ENCODE data around the gene HEMGN.
A peak's percentile ranks its signal among the peaks of the same experiment; 100 is the strongest.
"Not testable (repeated sequence)": the region's sequence is repeated elsewhere in the genome, so short reads cannot be mapped to it uniquely, and the experiment has no call there.

Gene HEMGN

DNA sequence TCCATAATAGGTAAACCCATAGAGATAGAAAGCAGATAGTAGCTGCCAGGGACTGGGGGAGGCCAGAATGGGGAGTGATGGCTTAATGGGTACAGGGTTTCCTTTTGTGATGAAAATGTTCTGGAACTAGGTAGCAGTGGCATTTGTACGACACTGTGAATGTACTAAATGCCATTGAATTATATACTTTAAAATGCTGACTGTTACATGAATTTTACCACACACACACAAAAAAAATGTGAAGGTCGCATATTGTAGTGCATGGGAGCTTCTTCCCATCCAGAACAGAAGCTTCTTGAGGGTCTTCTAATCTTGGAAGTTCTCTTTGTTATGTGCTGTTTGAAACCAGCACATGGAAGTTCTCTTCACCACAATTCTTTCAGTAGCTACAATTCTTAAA lies 25.3 kb upstream of the HEMGN start:
- no peak for DNase-seq

DNA sequence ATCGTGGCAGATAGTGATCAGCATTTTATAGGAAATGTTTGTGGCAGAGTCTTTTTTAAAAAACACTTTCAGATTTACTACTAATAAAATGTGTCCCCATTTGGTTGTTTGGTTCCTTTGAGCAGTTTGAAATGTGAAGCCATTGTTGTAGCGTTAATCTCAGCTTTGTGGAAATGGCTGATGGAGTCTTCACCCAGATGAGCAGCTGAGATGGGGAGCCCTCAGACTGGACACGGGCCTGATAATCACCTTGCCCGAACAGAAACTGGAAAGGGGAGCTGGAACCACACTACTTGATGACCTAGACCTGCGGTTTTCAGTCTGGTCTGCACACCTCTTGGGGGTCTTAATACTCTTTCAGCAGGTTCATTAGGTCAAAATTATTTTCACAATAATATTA lies 24.6 kb upstream of the HEMGN start:
- no peak for DNase-seq

DNA sequence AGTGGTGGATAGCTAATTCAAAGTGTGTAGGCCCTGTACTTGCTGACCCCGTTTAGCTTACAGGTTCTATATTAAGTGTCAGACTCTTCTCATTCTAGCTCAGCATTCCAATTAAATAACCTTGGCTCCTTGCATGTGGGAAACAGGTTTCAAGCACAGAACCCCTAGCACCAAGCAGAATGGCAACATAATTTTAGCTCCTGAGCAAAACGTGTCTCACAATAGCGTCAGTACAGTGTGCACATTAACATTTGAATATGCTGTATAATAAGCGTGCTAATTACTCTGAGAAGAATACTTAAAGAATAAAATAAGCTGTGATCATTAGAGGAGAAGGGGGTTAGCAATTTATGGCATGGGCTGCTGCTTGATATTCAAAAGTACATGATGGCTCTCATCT lies 24.2 kb upstream of the HEMGN start:
- DNase-seq: no peak

DNA sequence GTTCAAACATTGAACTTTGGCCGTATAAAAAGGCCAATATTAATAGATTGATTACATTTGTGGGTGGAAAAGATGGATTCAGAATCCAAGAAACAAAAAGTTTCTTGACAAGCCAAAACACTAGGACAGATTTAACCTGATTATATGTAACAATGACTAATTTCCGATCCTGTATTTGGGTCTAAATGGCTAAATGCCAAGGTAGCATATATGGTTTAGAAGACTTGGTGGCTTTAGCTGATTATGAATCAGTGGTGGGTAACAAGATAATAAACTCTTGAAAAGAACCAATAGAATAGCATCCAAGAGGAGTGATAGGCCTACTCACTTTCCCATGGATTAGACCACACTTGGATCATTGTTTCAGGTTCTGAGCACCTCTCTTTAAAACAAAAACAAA lies 23.4 kb upstream of the HEMGN start:
- DNase-seq: no peak

DNA sequence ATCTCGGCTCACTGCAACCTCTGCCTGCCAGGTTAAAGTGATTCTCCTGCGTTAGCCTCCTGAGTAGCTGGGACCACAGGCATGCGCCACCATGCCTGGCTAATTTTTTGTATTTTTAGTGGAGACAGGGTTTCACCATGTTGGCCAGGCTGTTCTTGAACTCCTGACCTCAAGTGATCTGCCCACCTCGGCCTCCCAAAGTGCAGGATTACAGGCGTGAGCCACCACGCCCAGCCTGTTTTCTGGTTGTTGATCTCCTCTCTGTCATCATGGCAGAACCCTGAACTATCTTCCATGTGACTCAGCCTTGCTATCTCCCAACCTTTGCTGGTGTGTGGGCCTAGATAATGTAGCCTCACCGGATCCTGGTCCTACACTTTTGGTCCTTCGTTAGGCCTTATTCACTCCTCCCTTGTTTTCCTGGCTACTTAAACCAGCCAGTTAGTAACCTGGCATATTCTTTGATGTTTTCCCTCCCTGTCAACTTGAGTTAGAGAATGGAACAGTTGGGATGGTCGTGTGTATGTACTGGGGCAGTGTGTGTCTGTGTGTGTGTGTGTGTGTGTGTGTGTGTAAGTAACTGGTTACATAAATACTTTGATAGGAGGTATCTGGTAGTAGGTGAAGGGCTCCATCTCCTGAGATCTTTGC lies 22.8 kb upstream of the HEMGN start:
- not testable (repeated sequence) for DNase-seq

DNA sequence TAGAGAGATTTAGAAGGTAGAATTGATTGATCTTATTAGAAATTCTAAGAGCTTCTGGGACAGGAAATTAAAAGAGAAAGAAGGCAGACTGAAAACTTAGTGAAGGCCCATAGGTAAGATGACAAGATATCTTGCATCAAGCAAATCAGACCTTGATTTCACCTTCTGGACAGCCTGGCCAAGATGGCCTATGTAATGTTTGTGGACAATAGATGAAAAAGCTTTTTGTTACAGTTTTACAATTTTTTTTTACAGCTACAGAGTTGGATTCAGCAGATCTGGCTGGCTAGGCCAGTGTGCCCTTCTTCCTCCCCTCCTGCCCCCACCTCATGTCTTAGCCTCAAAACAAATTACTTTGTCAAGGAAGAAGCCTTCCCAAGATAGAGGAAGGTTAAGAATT lies 21.6 kb upstream of the HEMGN start:
- no peak for DNase-seq

DNA sequence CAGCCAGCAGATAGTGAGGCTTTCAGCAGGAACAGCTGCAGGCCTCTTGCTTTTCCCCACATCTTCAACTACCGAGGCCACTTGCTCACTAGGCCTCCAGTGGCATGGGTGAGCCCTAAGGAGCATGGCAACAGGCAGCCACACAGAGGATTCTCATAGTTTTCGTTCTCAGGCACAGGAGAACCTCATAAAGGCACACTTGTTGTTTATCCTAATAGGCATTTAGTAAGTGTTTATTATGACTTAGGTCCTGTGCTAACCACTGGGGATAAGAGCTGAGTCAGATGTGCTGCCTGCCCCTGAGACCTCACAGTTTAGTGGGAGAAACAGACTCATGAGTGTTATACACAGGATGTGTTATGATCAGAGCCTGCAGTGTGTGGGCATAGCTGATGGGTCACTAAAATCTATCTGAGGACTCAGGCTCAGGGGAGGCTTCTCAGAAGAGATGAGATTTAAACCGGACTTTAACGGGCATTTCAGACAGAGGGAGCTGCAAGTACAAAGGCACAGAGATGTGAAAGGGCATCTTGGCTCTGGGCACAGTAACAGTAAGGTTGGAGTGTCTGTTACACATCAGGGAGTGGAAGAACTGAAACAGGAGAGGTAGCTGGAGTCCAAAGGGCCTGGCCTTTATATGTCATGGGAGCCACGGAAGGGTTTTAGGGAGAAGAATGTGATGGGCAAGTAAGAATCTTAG lies 21.0 kb upstream of the HEMGN start:
- DNase-seq: no peak

DNA sequence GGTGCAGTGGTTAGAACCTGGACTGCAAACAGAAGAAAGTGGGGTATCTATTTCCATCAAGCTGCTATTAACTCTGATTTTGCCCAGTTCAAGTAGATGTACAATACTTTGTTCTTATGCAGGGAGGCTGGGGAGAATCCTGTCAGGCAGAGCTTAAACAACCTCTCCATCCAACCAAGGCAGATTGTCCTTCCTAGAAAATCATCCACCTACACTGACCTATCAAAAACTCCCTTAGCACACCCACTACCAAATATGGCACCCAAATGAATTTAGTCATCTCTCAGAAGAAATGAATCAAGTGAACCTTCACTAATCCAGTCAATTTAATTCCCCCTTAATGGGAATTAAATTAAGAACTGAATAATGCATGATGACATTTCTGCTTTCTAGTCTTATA lies 18.4 kb upstream of the HEMGN start:
- no peak for DNase-seq

DNA sequence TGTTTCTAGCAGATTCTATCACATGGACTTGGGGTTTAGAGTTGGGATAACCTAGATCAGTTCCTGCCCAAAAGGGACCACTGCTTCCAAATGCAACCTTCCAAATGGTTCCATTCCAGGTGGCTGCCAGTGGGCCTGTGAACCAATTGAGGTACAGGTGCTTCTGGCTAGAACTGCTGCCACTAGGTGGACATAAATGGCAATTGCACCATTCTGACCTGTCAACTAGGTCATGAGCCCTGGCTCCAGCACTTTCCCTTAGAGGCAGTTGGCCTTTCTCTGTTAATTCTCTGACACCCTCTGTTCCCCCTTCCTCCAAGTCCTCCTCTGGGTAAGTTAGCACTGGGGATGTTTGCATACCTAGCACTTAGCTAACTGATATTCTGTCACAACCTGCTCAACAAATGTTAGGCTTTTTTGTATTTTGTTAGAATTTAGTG lies 16.6 kb upstream of the HEMGN start:
- peak; percentile 77 for DNase-seq

DNA sequence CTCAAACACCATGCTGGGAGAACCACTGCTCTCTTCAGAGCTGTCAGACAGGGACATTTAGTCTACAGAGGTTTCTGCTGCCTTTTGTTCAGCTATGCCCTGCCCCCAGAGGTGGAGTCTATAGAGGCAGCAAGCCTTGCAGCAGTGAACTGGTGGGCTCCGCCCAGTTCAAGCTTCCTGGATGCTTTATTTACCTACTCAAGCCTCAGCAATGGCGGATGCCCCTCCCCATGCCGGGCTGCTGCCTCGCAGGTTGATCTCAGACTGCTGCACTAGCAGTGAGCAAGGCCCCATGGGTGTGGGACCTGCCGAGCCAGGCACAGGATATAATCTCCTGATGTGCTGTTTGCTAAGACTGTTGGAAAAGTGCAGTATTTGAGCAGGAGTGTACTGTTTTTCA lies 12.9 kb upstream of the HEMGN start:
- DNase-seq: peak; percentile 37

DNA sequence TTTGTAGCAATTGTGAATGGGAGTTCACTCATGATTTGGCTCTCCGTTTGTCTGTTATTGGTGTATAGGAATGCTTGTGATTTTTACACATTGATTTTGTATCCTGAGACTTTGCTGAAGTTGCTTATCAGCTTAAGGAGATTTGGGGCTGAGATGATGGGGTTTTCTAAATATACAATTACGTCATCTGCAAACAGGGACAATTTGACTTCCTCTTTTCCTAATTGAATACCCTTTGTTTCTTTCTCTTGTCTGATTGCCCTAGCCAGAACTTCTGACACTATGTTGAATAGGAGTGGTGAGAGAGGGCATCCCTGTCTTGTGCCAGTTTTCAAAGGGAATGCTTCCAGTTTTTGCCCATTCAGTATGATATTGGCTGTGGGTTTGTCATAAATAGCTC lies 9.1 kb upstream of the HEMGN start:
- DNase-seq: not testable (repeated sequence)

DNA sequence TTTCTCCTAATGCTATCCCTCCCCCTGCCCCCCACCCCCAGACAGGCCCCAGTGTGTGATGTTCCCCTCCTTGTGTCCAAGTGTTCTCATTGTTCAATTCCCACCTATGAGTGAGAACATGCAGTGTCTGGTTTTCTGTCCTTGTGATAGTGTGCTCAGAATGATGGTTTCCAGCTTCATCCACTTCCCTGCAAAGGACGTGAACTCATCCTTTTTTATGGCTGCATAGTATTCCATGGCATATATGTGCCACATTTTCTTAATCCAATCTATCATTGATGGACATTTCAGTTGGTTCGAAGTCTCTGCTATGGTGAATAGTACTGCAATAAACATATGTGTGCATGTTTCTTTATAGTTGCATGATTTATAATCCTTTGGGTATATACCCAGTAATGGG lies 7.5 kb upstream of the HEMGN start:
- DNase-seq: not testable (repeated sequence)

DNA sequence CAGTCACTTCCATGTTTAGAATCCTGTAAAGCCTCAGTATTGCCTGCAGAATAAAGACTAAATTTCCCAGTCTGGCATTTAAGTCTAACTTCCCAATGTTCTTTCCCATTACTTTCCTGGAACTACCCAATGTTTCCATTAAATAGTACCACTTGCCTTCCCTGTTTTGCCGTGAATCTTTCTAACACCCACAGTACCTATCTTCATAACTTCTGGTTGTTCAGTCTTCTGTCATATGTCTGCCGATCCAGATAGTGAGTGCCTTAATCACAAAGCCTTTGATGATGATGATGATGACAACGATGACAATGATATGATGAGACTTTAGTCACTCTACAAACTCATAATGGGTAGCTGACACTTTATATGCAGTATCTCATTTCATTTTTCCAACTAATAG lies 6.6 kb upstream of the HEMGN start:
- no peak for DNase-seq

DNA sequence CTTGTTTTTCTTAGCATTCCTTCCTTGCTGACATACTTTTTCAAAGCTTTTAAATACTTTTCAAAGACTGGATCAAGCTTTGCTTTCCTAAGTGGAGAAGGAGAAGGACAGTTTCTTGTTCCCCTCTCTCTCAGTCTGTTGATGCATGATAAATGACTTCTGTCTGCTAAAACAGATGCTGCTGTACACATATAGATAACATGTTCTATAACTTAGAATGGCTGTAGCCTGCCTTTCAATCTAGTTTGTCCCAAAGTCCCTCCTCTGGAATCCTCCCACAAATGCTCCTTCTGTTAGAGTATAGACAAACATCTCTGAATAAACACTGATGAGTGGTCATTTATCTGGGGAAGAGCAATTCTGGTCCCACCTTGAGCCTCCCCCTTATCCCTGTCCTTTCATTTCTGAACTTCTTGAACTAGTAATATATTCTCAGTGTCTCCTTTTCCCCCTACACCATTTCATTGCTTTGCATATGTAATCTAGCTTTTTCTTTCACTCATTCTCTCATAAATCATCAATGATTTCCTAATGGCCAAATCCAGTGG lies 5.4 kb upstream of the HEMGN start:
- DNase-seq: no peak

DNA sequence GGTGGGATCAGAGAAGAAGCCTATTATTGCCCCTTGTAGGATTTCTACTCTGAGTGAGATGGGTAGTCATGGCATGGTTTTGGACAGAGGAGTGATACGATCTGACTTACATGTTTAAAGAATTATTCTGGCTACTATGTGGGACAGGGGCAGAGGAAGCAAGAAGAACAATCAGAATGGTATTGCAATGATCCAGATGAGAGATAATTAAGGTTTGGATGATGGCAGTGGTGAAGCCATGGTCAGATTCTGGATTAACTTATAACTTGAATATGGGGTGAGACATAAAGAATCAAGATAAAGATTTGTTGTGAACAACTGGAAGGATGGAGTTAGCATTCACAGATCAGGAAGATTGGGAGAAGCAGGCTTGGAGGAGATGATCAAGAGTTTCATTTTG lies 3.4 kb upstream of the HEMGN start:
- DNase-seq: no peak

DNA sequence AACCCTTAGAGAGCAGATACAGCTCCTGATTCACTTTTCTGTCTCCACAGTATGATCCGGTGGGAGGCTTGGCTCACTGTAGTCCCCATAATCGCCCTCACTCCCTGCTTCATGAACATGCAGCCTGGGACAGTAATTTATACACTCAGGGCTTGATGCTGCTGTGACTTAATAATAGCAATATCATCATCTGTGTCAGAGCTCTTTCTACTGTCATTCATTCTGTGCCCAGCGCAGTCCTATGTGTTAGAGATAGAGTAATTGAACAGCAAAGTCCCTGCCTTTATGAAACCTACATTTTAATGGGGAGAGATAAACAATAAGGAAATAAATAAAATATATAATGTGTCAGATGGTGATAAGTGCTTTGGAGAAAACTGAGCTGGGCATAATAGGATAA lies 2.8 kb upstream of the HEMGN start:
- no peak for DNase-seq

DNA sequence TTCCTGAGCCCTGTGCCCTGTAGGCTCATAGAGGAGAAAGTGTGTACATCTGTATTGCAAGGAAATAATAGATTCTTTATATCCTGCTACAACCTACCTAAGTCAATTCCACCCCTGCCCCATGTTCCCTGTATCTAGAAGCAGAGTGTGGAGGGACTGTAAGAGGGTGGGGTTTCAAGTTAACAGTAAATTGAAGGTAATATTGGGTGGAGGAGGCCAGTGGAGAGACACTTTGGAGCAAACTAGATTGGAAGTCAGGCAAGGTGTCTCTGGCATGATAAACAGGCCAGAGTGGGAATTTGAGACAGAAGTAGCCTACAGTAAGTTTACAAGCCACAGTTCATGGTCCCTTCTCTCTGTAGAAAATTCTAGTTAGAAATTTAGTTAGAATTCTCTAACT lies 2.3 kb upstream of the HEMGN start:
- no peak for DNase-seq

DNA sequence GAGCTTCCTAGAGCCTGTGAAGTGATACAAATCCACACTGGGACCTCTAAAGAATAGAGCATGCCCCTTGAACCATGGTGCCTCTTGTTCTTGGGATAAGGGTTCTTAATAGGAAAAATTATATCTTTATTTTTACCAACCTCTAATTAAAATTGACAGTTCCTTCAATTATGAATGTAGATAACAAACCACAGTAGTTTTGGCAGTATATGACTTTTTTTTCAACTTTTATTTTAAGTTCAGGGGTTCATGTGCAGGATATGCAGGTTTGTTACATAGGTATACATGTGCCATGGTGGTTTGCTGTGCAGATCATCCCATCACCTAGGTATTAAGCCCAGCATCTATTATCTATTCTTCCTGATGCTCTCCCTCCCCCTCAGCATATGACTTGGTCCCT lies 974 bp downstream of the HEMGN start:
- no peak for DNase-seq

DNA sequence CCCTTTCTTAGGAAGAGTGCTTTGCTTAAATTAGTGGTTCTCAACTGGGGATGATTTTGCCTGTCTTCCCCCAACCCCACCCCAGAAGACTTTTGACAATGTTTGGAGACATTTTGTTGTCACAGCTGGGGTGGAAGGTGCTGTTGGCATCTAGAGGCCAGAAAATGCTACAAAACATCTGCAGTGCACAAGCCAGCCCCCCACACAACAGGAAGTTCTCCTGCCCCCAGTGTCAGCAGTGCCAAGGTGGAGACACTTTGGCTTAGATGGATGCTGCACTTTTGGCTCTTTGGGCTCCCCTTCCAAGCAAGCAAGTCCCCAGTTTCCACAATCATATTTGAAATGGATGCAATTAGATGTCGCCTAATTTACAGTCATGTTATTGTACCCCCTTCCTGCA lies 2.7 kb downstream of the HEMGN start:
- no peak for DNase-seq

DNA sequence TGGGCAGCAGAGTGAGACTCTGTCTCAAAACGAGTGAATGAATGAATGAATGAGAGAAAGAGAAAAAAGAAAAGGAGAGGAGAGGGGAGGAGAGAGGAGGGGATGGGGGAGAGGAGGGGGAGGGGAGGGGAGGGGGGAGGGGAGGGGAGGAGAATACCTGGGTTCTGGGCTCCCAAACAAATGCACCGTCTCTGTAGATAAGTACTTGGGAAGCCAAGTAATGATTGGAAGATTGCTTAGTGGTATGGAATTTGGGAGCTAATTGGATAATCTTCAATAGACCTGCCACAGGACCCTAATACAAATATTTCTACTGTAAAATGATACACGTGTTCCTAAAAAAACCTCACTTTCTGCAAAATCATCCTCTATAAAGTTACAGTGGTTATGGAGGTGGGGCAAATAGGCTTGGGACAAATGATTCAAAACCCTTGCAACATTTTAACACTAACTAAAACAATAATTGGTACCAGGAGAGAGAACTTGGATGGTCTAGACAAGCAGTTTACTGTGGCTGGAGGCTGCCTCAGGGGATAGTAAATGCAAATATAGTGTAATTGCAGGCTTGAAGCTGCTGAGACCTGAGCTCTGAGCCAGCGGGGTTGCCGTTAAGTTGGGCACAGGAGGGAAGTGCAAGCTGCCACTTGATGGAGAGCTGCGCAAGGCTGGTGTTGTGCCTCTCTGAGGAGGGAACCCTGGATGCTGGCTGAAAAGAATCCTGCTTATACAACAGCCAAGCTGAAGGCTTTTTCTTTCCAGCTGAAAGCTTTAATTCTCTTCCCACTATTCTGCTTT lies 3.5 kb downstream of the HEMGN start:
- DNase-seq: peak; percentile 4

DNA sequence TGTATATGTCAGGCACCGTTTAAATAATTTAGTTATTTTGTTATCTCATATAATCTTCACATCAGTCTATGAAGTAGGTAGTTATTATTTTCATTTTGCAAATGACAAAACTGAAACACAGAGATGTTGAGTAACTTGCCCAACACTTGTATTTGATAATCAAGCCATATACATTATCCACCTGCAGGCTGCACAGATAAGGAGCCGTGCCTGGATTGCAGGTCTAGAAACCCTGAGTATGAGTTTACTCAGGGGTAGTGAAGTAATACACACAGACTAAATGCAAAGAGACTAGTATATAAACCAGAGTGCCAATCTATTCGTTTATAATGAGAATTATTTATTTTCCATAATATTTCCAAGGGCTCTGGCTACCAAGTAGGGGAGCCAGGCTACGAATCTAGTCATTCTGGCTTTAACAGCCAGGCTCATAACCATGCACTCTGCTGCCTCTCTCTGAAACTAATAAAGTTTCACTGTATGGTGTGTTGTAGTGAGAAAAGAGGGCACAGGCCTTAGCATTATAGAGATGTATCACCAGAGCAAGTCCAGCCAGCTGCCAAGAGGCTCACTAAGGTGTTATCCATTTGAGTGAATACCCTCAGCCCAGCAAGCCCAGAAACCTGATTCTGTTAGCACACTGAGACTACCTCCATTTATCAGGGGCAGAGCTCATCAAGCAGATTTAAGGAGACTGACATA lies 4.5 kb downstream of the HEMGN start:
- DNase-seq: no peak

DNA sequence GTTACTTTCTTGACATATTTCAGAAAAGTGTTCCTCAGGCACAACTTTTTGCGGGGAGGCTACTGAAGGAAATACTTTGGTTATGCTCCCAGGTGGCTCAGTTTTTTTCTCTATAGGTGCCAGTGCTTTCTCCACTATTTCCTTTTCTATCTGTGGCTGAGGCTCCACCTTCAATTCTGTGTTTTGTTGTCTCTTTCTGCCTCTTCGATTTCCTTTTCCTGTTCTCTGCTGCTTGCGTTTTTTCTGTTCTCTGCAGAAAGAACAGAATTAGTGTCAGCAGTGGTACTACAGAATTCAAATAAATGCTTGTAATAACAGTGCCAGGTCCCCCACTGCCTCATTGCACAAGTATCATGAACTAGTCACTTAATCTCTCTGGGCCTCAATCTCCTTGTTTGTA lies 7.0 kb downstream of the HEMGN start:
- no peak for DNase-seq

DNA sequence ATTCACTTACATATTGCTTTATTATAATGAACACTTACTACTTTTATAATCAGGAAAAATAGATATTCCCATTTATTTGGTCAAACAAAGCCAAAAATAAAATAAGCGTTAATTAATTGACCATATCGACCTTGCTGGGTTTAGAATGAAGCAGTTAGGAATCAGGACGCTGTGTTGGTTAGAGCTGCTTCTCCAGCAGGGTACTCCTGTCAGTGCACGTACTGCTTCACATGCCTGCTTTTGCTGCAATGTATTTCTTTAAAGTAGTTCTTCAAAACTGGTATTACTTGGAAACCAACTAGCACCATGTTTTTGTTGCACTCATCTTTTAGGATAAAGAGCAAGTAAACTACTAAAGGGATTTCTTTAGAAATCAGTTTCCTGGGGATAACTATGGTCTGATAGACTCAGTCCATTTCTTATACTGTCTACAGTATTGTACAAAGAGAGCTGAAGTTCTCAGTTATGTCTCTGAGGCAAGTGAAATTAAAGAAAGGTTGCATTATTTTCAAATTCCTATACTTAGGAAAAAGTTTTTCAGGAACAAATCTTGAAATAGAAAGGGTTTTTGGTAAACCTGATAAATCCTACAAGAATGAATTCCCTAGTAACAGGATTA lies 8.9 kb downstream of the HEMGN start:
- no peak for DNase-seq
